Endometrium (tissue), 2 donors: ENCODE data around the gene RRP8.

Source experiments
- FAIRE-seq: peaks from 2 replicates; lab custom pipeline; 2012; peaks lifted over from hg19 to GRCh38; lab: Jason Lieb, UNC
- donor health status: control.
- donor health status: control.

Gene RRP8

DNA sequence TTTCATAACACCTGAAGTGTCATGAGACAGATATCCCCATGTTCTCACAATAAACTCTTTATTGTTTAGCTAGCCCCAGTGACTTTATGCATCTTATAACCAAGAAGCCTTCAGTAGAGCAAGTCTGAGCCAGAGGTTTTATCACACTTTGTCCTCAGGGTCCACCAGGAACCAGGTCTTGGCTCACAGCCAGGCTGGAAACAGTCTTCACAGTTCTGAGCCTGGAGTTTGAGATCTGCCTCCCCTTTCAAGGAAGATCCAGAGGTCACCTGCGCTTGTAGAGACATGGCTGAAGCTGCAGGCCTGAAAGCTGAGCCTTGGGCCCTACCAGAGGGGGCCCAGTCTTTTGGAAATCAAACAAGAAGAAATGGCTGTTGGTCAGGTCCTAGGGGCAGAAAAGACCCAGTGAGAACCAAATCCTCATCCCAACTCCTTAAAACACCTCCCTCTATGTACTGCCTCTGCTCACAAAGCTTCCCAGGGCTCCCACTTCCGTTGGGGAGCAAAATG is 3.5 kb downstream of the RRP8 start:
- no peak for FAIRE-seq

DNA sequence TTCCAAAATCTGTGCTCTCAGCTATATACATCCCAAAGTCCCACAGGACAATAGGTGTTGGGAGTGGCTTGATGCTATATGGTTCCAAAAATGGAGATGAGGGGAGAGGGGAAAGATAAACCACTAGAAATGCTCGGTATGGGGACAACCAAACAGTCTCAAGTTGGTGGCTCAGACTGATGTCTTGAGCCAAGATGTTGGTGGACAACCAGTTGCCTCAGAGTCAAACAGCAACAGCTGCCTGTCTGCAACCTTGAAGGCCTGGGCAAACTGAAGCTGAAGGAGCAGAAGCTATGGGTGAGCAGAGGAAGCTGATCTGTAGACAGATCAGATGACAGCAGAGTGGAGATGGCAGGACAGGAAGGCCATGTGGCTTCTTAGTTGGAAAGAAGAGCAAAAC is 4.0 kb downstream of the RRP8 start:
- no peak for FAIRE-seq

DNA sequence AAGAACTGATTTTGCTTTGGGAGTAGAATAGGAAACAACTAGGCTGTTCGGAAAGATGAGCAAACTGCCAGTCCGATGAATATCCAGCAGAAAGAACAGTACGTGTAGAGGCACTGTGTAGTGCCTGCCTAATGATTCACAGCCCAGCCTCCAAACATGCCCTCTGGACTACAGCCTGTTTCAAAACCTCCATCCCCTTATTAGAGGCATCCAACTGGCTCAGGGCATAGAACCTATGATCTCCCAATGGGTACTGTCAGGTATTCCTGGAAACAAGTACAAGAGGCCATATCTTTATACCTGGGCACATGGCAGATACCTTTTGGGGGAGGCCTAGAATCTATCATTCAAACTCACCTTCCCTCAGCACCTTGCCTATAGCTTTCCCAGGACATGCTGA is 4.9 kb downstream of the RRP8 start:
- FAIRE-seq: no peak

DNA sequence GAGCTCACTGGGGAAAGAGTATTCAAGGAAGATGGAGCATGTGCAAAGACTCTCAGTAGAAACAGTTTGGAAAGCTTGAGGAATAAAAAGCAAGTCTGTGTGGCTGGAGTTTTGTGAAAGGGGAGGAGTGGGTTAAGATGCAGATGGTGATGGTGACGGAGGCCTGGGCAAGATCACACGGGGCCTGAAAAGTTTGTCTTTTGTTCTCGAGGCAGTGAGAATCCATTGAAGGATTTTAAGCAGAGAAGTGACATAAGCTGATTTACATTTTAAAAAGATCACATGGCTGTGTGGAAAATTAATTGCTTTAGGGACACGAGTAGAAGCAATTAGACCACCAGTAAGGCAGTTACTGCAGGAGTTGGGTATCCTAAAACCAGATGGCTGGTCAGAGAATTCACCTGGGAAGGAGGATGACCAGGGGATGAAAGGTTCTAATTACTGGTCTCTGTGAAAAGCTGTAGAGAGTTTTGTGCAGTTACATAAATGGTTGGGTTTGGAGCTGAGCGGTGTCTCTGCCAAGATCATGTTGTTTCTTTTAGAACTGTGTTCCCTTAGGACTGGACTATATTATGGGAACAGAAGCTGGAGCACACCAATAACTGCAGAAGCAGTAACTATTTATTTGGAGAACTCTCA is 7.1 kb downstream of the RRP8 start:
- FAIRE-seq: no peak

DNA sequence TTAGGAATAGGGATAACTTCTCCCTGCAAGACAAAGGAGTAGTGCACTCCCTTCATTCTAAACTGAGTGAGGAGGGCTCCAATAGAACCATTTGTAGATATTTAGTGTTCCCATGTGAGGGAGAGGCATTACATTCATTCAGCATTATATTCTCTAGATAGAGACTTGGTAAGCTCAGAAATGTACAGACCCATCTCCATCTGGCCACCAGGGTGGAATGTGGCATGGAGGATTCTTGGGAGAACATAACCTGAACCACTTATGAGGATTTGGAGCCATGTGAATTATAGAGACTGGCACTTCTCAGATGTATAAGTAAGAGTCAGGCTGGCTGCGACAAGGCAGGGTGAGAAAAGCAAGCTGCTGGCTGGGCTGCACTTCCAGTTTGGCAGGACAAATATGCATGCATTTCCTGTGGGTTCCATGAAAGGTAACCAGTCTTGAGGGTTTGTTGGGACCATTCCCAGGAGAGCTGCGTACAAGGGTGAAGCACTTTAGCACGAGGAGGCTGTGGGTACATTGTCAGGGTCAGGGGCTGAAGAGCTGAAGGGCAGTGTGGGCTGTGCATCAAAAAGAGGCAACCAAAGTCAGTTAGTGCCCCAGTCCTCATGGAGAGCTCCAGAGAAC is 9.2 kb downstream of the RRP8 start:
- no peak for FAIRE-seq

DNA sequence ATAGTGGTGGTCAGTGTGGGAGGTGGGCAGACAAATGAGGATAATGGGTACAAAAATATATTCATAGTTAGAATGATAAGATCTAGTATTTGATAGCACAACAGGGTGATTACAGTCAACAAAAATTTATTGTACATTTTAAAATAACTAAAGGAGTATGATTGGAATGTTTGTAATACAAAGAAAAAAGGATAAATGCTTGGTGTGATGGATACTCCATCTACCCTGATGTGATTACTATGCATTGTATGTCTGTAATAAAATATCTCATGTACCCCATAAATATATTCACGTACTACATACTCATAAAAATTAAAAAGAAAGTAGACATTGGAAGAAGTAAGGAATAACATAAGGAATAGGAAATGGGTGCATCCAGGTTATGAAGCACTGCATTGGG is 15.4 kb downstream of the RRP8 start:
- FAIRE-seq: no peak

DNA sequence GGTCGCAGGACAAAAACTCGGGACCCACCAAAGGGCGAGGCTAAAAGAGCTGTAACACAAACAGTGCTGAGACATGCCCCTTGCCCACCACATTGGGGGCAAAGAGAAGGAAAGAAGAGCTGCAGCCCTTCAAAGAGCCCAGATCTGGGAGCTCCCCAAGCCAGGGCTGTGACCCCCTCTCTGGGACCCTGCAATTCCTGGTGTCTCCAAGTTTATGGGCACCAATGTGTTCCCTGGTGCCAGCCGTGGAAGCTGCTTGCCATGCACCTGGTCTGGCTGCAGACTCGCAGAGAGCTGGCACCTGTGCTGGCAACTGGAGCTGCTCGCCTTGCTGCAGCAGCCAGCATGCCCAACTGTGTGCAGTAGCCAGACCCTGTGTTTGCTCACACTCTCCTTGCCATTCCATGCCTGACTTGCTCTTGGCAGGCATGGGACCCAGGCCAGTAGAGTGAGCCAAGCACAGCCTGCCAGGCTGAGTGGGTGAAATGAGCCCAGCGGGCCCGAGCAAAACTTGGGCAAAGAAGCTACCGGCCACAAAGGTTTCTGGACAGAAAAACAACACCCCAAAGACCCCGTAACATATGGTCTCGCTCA is 16.0 kb downstream of the RRP8 start:
- FAIRE-seq: no peak

DNA sequence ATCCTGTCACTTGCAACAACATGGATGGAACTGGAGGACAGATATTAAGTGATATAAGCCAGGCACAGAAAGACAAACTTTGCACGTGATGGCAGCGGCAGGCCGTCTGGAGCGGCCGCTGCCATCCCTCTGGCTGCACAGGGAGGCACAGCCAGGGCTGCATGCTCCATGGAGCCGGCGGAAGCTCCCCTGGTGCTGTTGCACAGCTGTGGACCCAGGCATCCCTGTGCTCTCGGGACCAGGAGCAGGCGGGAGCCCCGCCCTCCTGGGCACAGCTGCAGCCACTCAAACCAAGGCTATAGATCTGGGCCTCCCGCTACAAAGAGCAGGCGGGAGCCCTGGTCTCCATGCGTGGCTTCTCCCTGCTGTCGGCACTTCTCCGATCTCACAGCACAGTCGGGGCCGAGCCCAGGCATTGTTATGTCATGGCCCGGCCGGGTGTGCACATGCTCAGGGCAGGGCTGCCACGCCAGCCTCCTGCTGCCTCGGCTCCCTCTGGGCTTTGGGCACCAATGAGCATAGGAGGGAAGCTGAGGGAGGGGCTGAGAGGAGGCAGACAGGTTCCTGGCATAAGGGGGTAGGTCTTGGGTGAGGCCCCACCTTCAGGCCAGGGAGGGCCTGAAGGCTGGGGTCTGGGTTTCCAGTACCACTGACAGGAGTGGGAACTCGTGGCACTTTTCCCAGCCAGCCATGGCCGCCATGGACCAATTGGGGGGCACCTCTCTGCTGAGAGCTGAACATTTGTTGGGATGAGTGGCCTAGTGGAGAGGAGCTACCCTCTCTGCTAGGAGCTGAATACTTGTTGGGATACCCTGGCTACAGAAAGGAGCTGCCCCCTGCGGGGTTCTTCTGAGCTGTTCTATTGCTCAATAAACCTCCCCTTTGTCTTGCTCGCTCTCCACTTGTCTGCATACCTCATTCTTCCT is 16.7 kb downstream of the RRP8 start:
- FAIRE-seq: no peak

DNA sequence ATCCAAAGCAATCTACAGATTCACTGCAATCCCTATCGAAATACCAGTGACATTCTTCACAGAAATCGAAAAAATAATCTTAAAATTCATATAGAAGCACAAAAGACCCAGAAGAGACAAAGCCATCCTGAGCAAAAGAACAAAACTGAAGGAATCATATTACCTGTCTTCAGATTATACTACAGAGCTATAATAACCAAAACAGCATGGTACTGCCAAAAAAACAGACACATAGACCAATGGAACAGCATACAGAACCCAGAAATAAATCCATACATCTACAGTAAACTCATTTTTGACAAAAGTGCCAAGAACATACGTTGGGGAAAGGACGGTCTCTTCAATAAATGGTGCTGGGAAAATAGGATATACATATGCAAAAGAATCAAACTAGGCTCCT is 18.9 kb downstream of the RRP8 start:
- no peak for FAIRE-seq

DNA sequence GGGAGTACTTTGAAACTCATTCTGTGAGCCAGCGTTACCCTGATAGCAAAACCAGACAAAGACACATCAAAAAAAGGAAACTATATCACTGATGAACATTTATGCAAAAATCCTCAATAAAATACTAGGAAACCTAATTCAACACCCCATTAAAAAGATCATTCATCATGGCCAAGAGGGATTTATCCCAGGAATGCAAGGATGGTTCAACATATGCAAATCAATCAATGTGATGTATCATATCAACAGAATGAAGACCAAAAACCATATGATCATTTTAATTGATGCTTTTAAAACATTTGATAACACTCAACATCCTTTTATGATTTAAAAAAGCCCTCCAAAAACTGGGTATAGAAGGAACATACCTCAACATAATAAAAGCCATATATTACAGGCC is 19.8 kb downstream of the RRP8 start:
- FAIRE-seq: no peak

DNA sequence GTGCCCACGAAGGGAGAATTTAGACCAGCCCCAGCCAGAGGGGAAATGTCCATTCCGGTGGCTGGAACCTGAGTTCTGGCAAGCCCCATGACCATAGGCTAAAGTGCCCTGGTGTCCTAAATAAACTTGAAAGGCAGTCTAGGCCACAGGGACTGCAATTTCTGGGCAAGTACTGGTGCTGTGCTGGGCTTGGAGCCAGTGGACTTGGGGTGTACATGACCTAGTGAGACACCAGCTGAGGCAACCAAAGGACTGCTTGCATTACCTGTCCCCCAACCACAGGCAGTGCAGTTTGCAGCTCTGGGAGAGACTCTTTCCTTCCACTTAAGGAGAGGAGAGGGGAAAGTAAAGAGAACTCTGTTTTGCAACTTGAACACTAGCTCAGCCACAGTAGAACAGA is 23.7 kb downstream of the RRP8 start:
- FAIRE-seq: no peak

DNA sequence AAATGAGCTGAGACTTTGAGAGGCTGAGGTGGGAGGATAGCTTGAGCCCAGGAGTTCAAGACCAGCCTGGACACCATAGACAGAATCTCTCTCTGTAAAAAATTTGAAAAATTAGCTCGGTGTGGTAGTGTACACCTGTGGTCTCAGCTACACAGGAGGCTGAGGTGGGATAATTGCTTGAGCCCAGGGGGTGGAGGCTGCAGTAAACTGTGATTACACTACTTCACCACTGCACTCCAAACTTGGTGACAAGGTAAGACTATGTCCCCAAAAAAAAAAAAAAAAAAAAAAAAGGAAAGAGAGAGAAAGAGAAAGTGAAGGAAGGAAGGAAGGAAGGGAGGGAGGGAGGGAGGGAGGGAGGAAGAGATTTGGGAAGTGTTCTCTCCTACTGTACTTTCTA is 25.3 kb downstream of the RRP8 start:
- no peak for FAIRE-seq

DNA sequence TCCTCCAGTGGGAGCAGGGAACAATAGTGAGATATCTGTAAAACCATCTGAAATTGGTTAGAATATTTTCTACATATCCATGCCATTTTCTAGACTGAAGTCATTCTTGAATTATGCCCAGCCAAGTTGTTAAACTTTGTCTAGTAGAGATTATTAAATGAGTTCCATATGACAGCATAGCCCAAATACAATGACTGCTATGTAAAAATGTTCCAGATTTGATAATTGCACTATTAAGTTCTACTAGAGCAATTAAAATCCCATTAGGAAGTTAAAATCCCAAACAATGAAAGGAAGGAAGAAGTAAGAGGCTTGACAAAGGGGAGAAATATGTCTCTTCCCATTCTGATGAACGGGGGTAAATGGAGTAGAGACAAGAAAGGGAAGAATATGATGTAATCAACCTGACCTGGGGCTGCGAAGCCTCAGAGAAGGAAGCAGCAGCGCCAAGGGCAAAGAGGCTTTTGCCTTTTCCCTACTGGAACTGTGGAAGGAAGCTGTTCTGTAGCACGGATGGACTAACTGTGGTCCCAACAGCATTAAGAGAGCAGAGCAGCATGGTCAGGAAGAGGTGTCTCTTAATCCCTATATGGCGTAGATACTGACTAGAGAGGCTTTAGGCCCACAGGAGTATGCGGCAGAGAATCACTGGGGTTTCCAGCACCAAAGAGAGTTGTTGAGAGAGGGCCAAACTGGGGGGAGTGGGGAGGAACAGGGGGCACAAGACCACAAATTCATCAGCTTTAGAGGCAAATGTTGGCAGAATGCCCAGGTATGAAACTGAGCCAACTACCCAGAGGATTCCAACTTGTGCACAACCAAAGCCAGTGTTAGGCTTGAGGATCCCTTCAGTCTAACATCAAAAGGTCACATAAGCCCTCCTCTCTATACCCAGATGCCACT is 26.7 kb downstream of the RRP8 start:
- FAIRE-seq: no peak

DNA sequence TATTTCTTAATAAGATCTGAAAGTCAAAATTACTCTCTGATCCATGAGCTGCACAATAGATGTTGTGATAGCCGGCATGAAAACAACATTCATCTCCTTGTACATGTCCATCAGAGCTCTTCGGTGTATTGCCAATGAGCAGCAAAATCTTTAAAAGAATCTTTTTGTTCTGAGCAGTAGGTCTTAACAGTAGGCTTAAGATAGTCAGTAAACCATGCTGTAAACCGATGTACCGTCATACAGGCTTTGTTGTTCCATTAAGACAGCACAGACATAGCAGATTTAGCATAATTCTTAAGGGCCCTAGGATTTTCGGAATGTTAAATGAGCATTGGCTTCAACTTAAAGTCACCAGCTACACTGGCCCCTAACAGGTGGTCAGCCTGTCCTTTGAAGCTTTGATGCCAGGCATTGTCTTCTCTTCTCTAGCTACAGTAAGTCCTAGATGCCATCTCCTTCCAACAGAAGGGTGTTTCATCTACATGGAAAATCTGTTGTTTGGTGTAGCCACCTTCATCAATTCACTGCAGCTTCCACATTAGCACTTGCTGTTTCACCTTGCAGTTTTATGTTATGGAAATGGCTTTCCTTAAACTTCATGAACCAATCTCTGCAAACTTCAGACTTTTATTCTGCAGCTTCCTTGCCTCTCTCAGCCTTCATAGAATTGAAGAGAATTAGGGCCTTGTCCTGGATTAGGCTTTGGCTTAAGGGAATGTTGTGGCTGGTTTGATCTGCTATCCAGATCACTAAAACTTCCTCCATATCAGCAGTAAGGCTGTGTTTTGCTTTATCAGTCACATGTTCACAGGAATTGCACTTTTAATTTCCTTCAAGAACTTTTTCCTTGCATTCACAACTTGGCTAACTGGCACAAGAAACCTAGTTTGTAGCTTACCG is 28.4 kb downstream of the RRP8 start:
- no peak for FAIRE-seq

DNA sequence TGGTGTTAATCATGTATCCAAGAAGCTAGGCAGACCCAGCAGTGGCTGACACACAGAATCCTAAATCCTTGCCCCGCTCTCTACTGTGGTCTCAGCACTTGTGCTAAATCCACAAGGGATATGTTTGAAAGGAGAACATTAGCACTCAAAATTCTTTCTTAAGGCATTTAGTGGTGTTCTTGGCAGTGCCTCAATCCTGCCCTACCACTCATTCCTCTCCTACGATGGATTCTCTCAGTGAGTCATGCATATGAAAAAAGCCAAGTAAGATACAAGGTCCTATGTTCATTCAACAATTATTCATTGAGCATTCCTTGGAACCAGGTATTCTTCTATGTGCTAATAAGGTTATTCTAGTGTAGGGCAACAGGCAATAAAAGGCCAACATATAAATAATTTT is 31.2 kb downstream of the RRP8 start:
- no peak for FAIRE-seq

DNA sequence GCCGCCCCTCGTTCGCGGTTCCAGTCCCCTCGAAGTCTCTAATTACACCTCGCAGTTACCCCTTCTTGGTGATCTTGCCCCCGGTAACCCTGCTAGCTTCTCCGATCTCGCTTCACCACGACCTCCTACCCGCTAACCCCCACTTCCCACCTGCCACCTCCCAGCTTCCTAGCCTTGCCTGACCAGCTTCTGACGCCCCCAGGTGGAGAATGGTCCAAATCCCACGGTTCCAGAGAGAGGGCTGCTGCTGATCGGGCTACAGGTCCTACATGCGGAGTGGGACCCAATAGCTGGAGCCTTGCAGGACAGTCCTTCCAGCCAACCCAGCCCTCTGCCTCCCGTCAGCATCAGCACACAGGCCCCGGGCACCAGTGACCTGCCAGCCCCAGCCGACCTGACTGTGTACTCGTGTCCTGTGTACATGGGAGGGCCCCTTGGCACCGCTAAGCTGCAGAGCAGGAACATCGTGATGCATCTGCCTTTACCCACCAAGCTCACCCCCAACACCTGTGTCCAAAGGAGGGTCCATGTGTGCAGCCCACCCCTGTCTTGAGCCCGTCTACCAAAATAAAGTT is 31.9 kb downstream of the RRP8 start:
- FAIRE-seq: no peak

DNA sequence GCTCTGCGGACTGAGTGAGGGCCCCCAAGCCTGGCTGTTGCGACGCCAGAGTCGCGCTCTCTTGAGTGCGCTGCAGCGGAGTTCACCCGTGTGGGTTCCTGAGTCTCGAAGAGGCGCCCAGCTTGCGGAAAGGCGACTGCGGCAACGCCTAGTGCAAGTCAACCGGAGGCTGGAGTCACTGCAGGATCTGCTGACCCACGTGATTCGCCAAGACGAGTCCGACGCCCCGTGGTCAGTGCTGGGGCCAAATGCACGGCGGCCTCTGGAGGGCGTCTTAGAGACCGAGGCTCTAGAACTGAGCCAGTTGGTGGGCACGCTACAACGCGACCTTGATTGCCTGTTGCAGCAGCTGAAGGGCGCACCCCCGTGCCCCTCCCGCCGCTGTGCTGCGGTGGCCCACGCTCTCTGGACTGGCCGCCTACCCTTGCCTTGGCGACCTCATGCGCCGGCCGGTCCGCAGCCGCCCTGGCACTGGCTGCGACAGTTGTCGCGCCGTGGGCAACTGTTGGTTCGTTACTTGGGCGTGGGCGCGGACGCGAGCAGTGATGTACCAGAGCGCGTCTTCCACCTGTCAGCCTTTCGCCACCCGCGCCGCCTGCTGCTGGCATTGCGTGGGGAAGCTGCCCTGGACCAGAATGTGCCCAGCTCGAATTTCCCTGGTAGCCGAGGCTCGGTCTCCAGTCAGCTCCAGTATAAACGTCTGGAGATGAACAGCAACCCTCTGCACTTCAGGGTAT is 32.6 kb downstream of the RRP8 start:
- FAIRE-seq: no peak

DNA sequence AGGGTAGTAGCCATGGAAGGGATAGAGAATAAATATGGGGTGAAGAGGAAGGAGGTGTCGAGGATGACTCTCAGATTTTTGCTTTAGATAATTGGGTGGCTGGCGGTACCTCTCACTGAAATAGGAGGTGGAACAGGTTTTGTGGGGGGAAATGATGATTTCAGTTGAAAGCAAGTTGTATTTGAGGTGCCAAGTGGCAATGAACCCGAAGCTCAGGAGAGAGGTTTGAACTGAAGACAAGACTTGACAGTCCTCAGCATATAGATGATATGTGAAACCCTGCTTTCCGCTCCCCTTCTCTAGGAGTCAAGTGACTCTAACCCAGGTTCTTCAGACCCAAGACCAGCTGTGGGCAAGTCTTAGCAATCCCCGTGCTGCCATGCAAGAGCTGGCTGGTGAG is 33.7 kb downstream of the RRP8 start:
- no peak for FAIRE-seq

DNA sequence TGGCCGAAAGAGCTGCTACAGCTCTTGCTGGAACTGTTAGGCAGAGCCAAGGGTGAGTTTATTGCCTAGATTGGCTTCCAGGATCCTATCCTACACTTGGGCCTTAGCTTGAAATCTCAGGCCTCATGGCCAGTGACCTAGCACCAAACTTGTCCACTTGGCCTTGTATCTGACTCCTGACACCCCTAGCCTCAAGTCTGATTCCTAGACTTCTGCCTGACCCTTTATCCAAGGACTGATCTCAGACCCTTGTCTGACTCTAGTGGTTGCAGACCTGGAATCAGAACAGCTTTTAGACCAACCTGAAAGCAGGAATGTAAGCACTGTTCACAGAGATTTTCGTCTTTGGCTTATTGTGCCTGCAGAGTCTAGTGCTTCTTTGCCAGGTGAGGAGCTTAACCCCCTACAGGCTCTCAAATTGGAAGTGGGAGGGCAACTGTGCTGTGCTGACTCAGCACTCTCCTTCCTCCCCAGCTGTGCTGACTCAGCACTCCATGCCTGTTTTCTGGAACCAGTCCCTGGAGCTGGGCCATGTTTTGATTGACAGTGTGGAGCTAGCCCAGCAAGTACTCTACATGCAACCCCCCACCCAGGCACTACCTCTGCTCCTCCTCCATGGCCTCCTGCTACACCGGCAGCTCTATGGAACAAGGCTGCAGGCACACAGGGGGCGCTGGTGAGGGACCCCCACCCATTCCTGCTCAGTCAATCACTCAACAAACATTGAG is 35.1 kb downstream of the RRP8 start:
- FAIRE-seq: no peak
